ENCODE results near the gene RRP15.

- no peak for TF ChIP-seq EZH2 (IDR thresholded peaks at IDR 0.05; ENCODE audit: borderline replicate concordance, low read length)
- TF ChIP-seq CTCF (conservative IDR thresholded peaks at IDR 0.05 in 1 of 2, IDR thresholded peaks at IDR 0.05 in 1 of 2; ENCODE audit: extremely low read depth in 1 of 2, insufficient read depth in 1 of 2, low read depth in 1 of 2, low read length in 2 of 2): no peak
These were observed 84.8 kb downstream of the RRP15 start for GRCh38 chr1:218369688-218370511.

All from mammary epithelial cell (primary cell).